Prostate gland (tissue), 2 donors: ENCODE measurements around the gene NEK10. TPM values are rescaled to one million over a fixed set of nuclear protein-coding genes. Genes with fewer than 3 reads are reported as not detected.

Source experiments
- DNase-seq: peaks from one replicate; pipeline ENCODE4 v3.0.0-alpha.2; 2019; ENCODE audit warnings: low spot score
- H3K27ac ChIP-seq, 2 donors: fragments of 200-600 bp; sonication (generic); 2 replicates each; pipeline ENCODE4 v1.5.1; 2017 to 2019
- H3K27me3 ChIP-seq: fragments of 200-600 bp; sonication (generic); replicated peaks from 2 replicates; pipeline ENCODE4 v1.5.1; 2019; ENCODE audit not compliant: insufficient read depth
- H3K36me3 ChIP-seq, 2 donors: fragments of 200-600 bp; sonication (generic); 1 replicate in 1 of 2; 2 replicates in 1 of 2; pipeline versions ENCODE4 v1.5.1 to v1.8.1; 2017 to 2019
- H3K4me1 ChIP-seq: fragments of 200-600 bp; sonication (generic); replicated peaks from 2 replicates; pipeline ENCODE4 v1.5.1; 2019
- H3K4me3 ChIP-seq, 2 donors: fragments of 200-600 bp; sonication (generic); 2 replicates each; pipeline ENCODE4 v1.5.1; 2017 to 2019
- H3K9me3 ChIP-seq: fragments of 200-600 bp; sonication (generic); 2 replicates; pipeline ENCODE4 v1.5.1; 2017
- POLR2A ChIP-seq: fragments of 450-650 bp; IDR thresholded peaks from one replicate; pipeline ENCODE4 v1.6.1; 2016; ENCODE audit warnings: antibody characterized with exemption, mild to moderate bottlenecking
- POLR2AphosphoS5 ChIP-seq: sonication (generic); formaldehyde crosslinking; IDR thresholded peaks from one replicate; pipeline ENCODE4 v1.6.1; 2017; ENCODE audit warnings: antibody characterized with exemption
- WGBS: methylation state at CpG from one replicate; pipeline ENCODE4 v1.1.5; 2018; 5-methylcytosine and 5-hydroxymethylcytosine counted together
- intact Hi-C: fragments of 100-400 bp; cut with DNase I; formaldehyde crosslinking; loops from one replicate; pipeline ENCODE4 v1.14.2; 2022
- total RNA-seq, 2 donors: library from RNA; depleted of rRNA; stranded (reverse); fragments of >200 nt; gene quantifications; one replicate each; pipeline ENCODE4 v1.1.0, GENCODE V29; 2016
- TF ChIP-seq, protein P1 (sequence below), 4 experiments: fragments of 200-600 bp in 2 of 4; fragments of 450-650 bp in 2 of 4; sonication (generic) in 2 of 4; IDR thresholded peaks; 1 replicate in 3 of 4; 2 replicates in 1 of 4; pipeline ENCODE4 v1.5.1; 2016 to 2019; ENCODE audit warnings: antibody characterized with exemption in 4 of 4, mild to moderate bottlenecking in 2 of 4, moderate library complexity in 2 of 4

The NEK10 gene
- total RNA-seq, 2 donors from 2014 or later, result 8.9 to 9.1 TPM

DNA sequence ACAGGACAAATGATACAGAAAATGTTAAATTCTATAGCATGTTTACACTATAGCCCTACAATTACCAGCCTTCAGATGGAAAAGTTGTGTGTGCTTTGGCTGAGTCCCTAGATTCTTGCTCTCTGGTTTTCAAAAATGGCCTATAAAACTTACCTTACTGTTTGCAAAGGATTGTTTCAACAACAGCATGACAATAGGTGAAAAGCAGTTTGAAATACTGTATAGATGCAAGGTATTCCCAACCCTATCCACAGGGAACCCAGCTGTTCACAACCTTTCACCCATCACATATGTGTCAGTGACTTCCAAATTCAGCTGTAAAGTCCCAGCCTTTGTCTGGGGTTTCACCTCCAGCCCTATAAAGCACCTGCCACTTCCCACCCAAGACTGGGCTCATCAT lies 97.3 kb downstream of the NEK10 start:
- Histone ChIP-seq H3K27ac (no peak overlapping the region), H3K4me1 (no peaks in the 10 kb centered on the region), H3K4me3 (no peak overlapping the region), H3K27me3 (no peaks in the 10 kb centered on the region), H3K9me3 (no peaks in the 10 kb centered on the region), H3K36me3 (no peaks in the 10 kb centered on the region)
- intact Hi-C loops, result no loop called here
- TF ChIP-seq, protein P1, sequence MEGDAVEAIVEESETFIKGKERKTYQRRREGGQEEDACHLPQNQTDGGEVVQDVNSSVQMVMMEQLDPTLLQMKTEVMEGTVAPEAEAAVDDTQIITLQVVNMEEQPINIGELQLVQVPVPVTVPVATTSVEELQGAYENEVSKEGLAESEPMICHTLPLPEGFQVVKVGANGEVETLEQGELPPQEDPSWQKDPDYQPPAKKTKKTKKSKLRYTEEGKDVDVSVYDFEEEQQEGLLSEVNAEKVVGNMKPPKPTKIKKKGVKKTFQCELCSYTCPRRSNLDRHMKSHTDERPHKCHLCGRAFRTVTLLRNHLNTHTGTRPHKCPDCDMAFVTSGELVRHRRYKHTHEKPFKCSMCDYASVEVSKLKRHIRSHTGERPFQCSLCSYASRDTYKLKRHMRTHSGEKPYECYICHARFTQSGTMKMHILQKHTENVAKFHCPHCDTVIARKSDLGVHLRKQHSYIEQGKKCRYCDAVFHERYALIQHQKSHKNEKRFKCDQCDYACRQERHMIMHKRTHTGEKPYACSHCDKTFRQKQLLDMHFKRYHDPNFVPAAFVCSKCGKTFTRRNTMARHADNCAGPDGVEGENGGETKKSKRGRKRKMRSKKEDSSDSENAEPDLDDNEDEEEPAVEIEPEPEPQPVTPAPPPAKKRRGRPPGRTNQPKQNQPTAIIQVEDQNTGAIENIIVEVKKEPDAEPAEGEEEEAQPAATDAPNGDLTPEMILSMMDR (IDR thresholded peaks at IDR 0.05), result no peak
- TF ChIP-seq POLR2A (no peak), POLR2AphosphoS5 (no peak)
- DNase-seq, result no peak

GRCh38 chr3:27254896-27255295 lies 114.3 kb downstream of the NEK10 start:
- no peak for TF ChIP-seq POLR2AphosphoS5
- TF ChIP-seq POLR2A, result no peak
- Histone ChIP-seq H3K36me3 (no peaks in the 10 kb centered on the region), H3K9me3 (no peaks in the 10 kb centered on the region), H3K27me3 (no peaks in the 10 kb centered on the region), H3K27ac (no peak overlapping the region), H3K4me1 (no peaks in the 10 kb centered on the region), H3K4me3 (no peak overlapping the region)
- no peak for DNase-seq
- WGBS, result 26% methylated on average over 1 of the region's 1 CpG
- intact Hi-C loops, result no loop called here

GRCh38 chr3:27253831-27254230 lies 115.4 kb downstream of the NEK10 start:
- Histone ChIP-seq H3K27me3 (no peaks in the 10 kb centered on the region), H3K4me1 (no peaks in the 10 kb centered on the region), H3K4me3 (no peak overlapping the region), H3K36me3 (no peaks in the 10 kb centered on the region), H3K9me3 (no peaks in the 10 kb centered on the region), H3K27ac (no peak overlapping the region)
- intact Hi-C loops, result no loop called here
- TF ChIP-seq POLR2A (no peak), POLR2AphosphoS5 (no peak)
- TF ChIP-seq, protein P1 (IDR thresholded peaks at IDR 0.05), result peak in 2 of 4 experiments; percentile 17 to 32
- WGBS, result 59% methylated on average over 7 of the region's 7 CpGs
- peak; percentile 5 for DNase-seq

- DNase-seq, result no peak
- Histone ChIP-seq H3K4me1 (no peaks in the 10 kb centered on the region), H3K36me3 (no peaks in the 10 kb centered on the region), H3K9me3 (no peaks in the 10 kb centered on the region), H3K27me3 (no peaks in the 10 kb centered on the region), H3K27ac (no peak overlapping the region), H3K4me3 (no peak overlapping the region)
- WGBS, result 42% methylated on average over 1 of the region's 1 CpG
- intact Hi-C loops, result no loop called here
- TF ChIP-seq POLR2A (no peak), POLR2AphosphoS5 (no peak)
- TF ChIP-seq, protein P1 (IDR thresholded peaks at IDR 0.05), result no peak
These were observed 115.8 kb downstream of the NEK10 start for GRCh38 chr3:27253391-27253790.

GRCh38 chr3:27252646-27253045 lies 116.5 kb downstream of the NEK10 start:
- Histone ChIP-seq H3K9me3 (no peaks in the 10 kb centered on the region), H3K36me3 (no peaks in the 10 kb centered on the region), H3K4me3 (no peak overlapping the region), H3K27ac (no peak overlapping the region), H3K4me1 (no peaks in the 10 kb centered on the region), H3K27me3 (no peaks in the 10 kb centered on the region)
- intact Hi-C loops, result no loop called here
- TF ChIP-seq, protein P1 (IDR thresholded peaks at IDR 0.05), result no peak
- TF ChIP-seq POLR2A (no peak), POLR2AphosphoS5 (no peak)
- DNase-seq, result no peak
